Caco-2 (cell line): ENCODE measurements around the gene HINFP. TPM values are rescaled to one million over a fixed set of nuclear protein-coding genes. Genes with fewer than 3 reads are reported as not detected.
"Not testable (repeated sequence)": the region's sequence is repeated elsewhere in the genome, so short reads cannot be mapped to it uniquely, and the experiment has no call there.

ENCODE experiments used
- BruUV-seq: library from RNA; stranded (reverse); fragments of 400-500 nt; replicated peaks from 2 replicates; lab custom pipeline; 2021; lab: Mats Ljungman, UMichigan
- CTCF ChIA-PET: fragments of 300-600 bp; sonication (Branson Sonifier 250); formaldehyde crosslinking; loops from one replicate; lab custom pipeline; 2022; ENCODE audit warnings: antibody characterized with exemption; lab: Charles Lee
- POLR2A ChIA-PET: fragments of 300-600 bp; sonication (Branson Sonifier 250); formaldehyde crosslinking; loops from one replicate; lab custom pipeline; 2022; ENCODE audit warnings: antibody characterized with exemption; lab: Charles Lee
- DNase-seq, 2 experiments: peaks; one replicate each; pipeline versions ENCODE4 v3.0.0 to v3.0.0-alpha.2; 2020 to 2022
- H3K27me3 ChIP-seq: replicated peaks from 2 replicates; pipeline ENCODE4 v1.6.0; 2011; ENCODE audit warnings: low read length; ENCODE audit not compliant: control insufficient read depth, insufficient read depth
- H3K36me3 ChIP-seq: 2 replicates; pipeline ENCODE4 v1.5.1; 2011; ENCODE audit warnings: low read length; ENCODE audit not compliant: control insufficient read depth, insufficient read depth
- H3K4me1 ChIP-seq: fragments of 250-450 bp; sonication (Bioruptor Pico); 2 replicates; pipeline ENCODE4 v1.5.1; 2020; ENCODE audit warnings: mild to moderate bottlenecking
- H3K4me3 ChIP-seq: 2 replicates; pipeline ENCODE4 v1.5.1; 2011; ENCODE audit warnings: low read depth, mild to moderate bottlenecking, control low read depth, low read length
- H3K9me3 ChIP-seq: fragments of 250-450 bp; sonication (Bioruptor Pico); 2 replicates; pipeline ENCODE4 v1.5.1; 2020; ENCODE audit warnings: mild to moderate bottlenecking, moderate library complexity
- H3K27ac Mint-ChIP-seq: one replicate; pipeline ENCODE4 v1.8.0; 2022; ENCODE audit warnings: mixed read lengths; ENCODE audit not compliant: unreplicated experiment
- H3K27me3 Mint-ChIP-seq: one replicate; pipeline ENCODE4 v1.8.0; 2022; ENCODE audit warnings: mixed read lengths; ENCODE audit not compliant: insufficient read depth, unreplicated experiment
- H3K36me3 Mint-ChIP-seq: one replicate; pipeline ENCODE4 v1.8.0; 2022; ENCODE audit warnings: mild to moderate bottlenecking, mixed read lengths; ENCODE audit not compliant: insufficient read depth, unreplicated experiment
- H3K4me1 Mint-ChIP-seq: one replicate; pipeline ENCODE4 v1.8.0; 2022; ENCODE audit warnings: low read depth, mixed read lengths; ENCODE audit not compliant: unreplicated experiment
- H3K4me3 Mint-ChIP-seq: one replicate; pipeline ENCODE4 v1.8.0; 2022; ENCODE audit warnings: mild to moderate bottlenecking, moderate library complexity, mixed read lengths; ENCODE audit not compliant: unreplicated experiment
- H3K9me3 Mint-ChIP-seq: one replicate; pipeline ENCODE4 v1.8.0; 2022; ENCODE audit warnings: mixed read lengths; ENCODE audit not compliant: unreplicated experiment
- CTCF ChIP-seq, 2 experiments: fragments of 200-600 bp in 1 of 2; IDR thresholded peaks; 1 replicate in 1 of 2; 2 replicates in 1 of 2; pipeline versions ENCODE4 v1.5.1 to v1.8.0; 2011 to 2022; ENCODE audit warnings: antibody characterized with exemption in 1 of 2, control low read depth in 1 of 2, inconsistent platforms in 1 of 2, low read depth in 1 of 2, low read length in 1 of 2, mild to moderate bottlenecking in 1 of 2, moderate library complexity in 1 of 2; ENCODE audit not compliant: insufficient read depth in 1 of 2, severe bottlenecking in 1 of 2, unreplicated experiment in 1 of 2
- intact Hi-C: fragments of 100-400 bp; cut with micrococcal nuclease; formaldehyde crosslinking; loops from one replicate; pipeline ENCODE4 v1.10.0; 2022; ENCODE audit not compliant: unreplicated experiment
- total RNA-seq: library from RNA; stranded (reverse); gene quantifications from 2 replicates; pipeline ENCODE4 v1.2.3, GENCODE V29; 2022

The HINFP gene
- total RNA-seq, 1 experiment from 2014 or later, result 61.6 TPM

- TF ChIP-seq CTCF (IDR thresholded peaks at IDR 0.05; ENCODE audit: insufficient read depth in 1 of 2, low read depth in 1 of 2, low read length in 1 of 2, severe bottlenecking in 1 of 2, unreplicated experiment in 1 of 2), result no peak
- Mint-ChIP-seq H3K9me3 (no peaks in the 10 kb centered on the region), H3K4me1 (peaks cover 9% of the 10 kb centered on the region), H3K27ac (no peak overlapping the region), H3K4me3 (no peak overlapping the region), H3K36me3 (no peaks in the 10 kb centered on the region), H3K27me3 (no peaks in the 10 kb centered on the region)
- POLR2A ChIA-PET, result no interaction called here
- intact Hi-C loops, result no loop called here
- Histone ChIP-seq H3K9me3 (no peaks in the 10 kb centered on the region), H3K36me3 (no peaks in the 10 kb centered on the region), H3K4me3 (no peak overlapping the region), H3K4me1 (peaks cover 12% of the 10 kb centered on the region), H3K27me3 (no peaks in the 10 kb centered on the region)
- no TSS peak for BruUV-seq
- CTCF ChIA-PET, result interaction anchor here (0.5 to 0.7 kb wide), 3 partner anchors 9 to 98 kb away, joined by 3 to 5 read pairs (median 3); no protein-coding TSS in a partner anchor
- no peak for DNase-seq
These were observed 59.6 kb downstream of the HINFP start for GRCh38 chr11:119180729-119181676.

GRCh38 chr11:119181677-119182412 is 60.5 kb downstream of the HINFP start:
- Histone ChIP-seq H3K4me3 (no peak overlapping the region), H3K36me3 (no peaks in the 10 kb centered on the region), H3K4me1 (peaks cover 17% of the 10 kb centered on the region), H3K27me3 (no peaks in the 10 kb centered on the region), H3K9me3 (no peaks in the 10 kb centered on the region)
- CTCF ChIA-PET, result interaction anchor here (0.5 to 1.6 kb wide), 2 partner anchors 15 to 75 kb away, joined by 3 to 4 read pairs; no protein-coding TSS in a partner anchor
- Mint-ChIP-seq H3K9me3 (no peaks in the 10 kb centered on the region), H3K4me1 (peaks cover 15% of the 10 kb centered on the region), H3K27ac (no peak overlapping the region), H3K4me3 (no peak overlapping the region), H3K36me3 (no peaks in the 10 kb centered on the region), H3K27me3 (no peaks in the 10 kb centered on the region)
- no peak for DNase-seq
- POLR2A ChIA-PET, result no interaction called here
- intact Hi-C loops, result no loop called here
- TF ChIP-seq CTCF (IDR thresholded peaks at IDR 0.05; ENCODE audit: insufficient read depth in 1 of 2, low read depth in 1 of 2, low read length in 1 of 2, severe bottlenecking in 1 of 2, unreplicated experiment in 1 of 2), result no peak
- no TSS peak for BruUV-seq

GRCh38 chr11:119184399-119184798 is 63.0 kb downstream of the HINFP start:
- H3K4me1 Mint-ChIP-seq, result peaks cover 23% of the 10 kb centered on the region
- BruUV-seq, POLR2A ChIA-PET, DNase-seq, H3K27me3 ChIP-seq, H3K27ac Mint-ChIP-seq, H3K36me3 ChIP-seq, intact Hi-C loops, H3K9me3 Mint-ChIP-seq, H3K27me3 Mint-ChIP-seq, H3K9me3 ChIP-seq, H3K4me3 Mint-ChIP-seq, H3K4me3 ChIP-seq, H3K36me3 Mint-ChIP-seq: not testable (repeated sequence)
- H3K4me1 ChIP-seq, result peaks cover 26% of the 10 kb centered on the region
- CTCF ChIA-PET, result interaction anchor here (0.9 kb wide), 1 partner anchor 128 kb away, joined by 3 read pairs; no protein-coding TSS in a partner anchor

Other genes with a start within 250 kb of the HINFP start
- gene CXCR5, start 237.7 kb upstream of the HINFP start, total RNA-seq, result not detected in 2 replicates
- 186 and 203 TPM in 2 replicates for gene BCL9L, start 195.7 kb upstream of the HINFP start, total RNA-seq
- gene UPK2, start 165.3 kb upstream of the HINFP start, total RNA-seq, result 1.8 and 3.5 TPM in 2 replicates
- gene FOXR1, start 149.8 kb upstream of the HINFP start, total RNA-seq, result not detected in 2 replicates
- gene CENATAC, start 123.4 kb upstream of the HINFP start, total RNA-seq, result 185 and 194 TPM in 2 replicates
- 1,811 and 1,967 TPM in 2 replicates for gene RPS25, start 103.2 kb upstream of the HINFP start, total RNA-seq
- gene TRAPPC4, start 102.8 kb upstream of the HINFP start, total RNA-seq, result 118 and 126 TPM in 2 replicates
- 97.8 and 108 TPM in 2 replicates for gene SLC37A4, start 90.7 kb upstream of the HINFP start, total RNA-seq
- 306 and 366 TPM in 2 replicates for gene HYOU1, start 64.4 kb upstream of the HINFP start, total RNA-seq
- gene VPS11, start 53.8 kb upstream of the HINFP start, total RNA-seq, result 43.2 and 47.7 TPM in 2 replicates
- gene HMBS, start 36.7 kb upstream of the HINFP start, total RNA-seq, result 94.9 and 95.7 TPM in 2 replicates
- 117 and 119 TPM in 2 replicates for gene DPAGT1, start 19.7 kb upstream of the HINFP start, total RNA-seq
- 14.7 and 15.4 TPM in 2 replicates for gene C2CD2L, start 14.2 kb upstream of the HINFP start, total RNA-seq
- 0.18 TPM in 1 of 2 replicates, not detected in the other for gene ABCG4, start 27.5 kb downstream of the HINFP start, total RNA-seq
- gene NLRX1, start 47.1 kb downstream of the HINFP start, total RNA-seq, result 7.2 and 8.0 TPM in 2 replicates
- 9.6 and 10.0 TPM in 2 replicates for gene NHERF4, start 63.9 kb downstream of the HINFP start, total RNA-seq
- gene CBL, start 84.8 kb downstream of the HINFP start, total RNA-seq, result 52.7 and 53.5 TPM in 2 replicates
- 8.3 and 9.8 TPM in 2 replicates for gene MCAM, start 195.6 kb downstream of the HINFP start, total RNA-seq
- 85.8 and 92.7 TPM in 2 replicates for gene RNF26, start 212.9 kb downstream of the HINFP start, total RNA-seq
- gene C1QTNF5, start 219.3 kb downstream of the HINFP start, total RNA-seq, result 0.56 and 1.2 TPM in 2 replicates
- not detected in 2 replicates for gene MFRP, start 225.1 kb downstream of the HINFP start, total RNA-seq